Measurements from ENCODE around the gene AIG1.

The AIG1 gene

GRCh38 chr6:143183666-143184065 is 123.0 kb downstream of the AIG1 start:
- DNase-seq, result no peak
- Histone ChIP-seq H3K27ac (no peak overlapping the region), H3K4me3 (ENCODE audit: low read depth, low read length) (no peak overlapping the region), H3K36me3 (replicated peaks) (no peaks in the 10 kb centered on the region), H3K27me3 (replicated peaks) (no peaks in the 10 kb centered on the region)
- TF ChIP-seq CTCF (IDR thresholded peaks at IDR 0.05; ENCODE audit: low read depth, low read length, missing control alignments), result no peak
- in situ Hi-C loops (cut with HindIII; ENCODE audit: low pct_ligation_motif_present, low sequenced_read_pairs), result no loop called here

GRCh38 chr6:143185288-143185687 is 124.6 kb downstream of the AIG1 start:
- Histone ChIP-seq H3K27ac (no peak overlapping the region), H3K36me3 (replicated peaks) (no peaks in the 10 kb centered on the region), H3K27me3 (replicated peaks) (no peaks in the 10 kb centered on the region), H3K4me3 (ENCODE audit: low read depth, low read length) (no peak overlapping the region)
- DNase-seq, result no peak
- in situ Hi-C loops (cut with HindIII; ENCODE audit: low pct_ligation_motif_present, low sequenced_read_pairs), result no loop called here
- no peak for TF ChIP-seq CTCF (IDR thresholded peaks at IDR 0.05; ENCODE audit: low read depth, low read length, missing control alignments)

- in situ Hi-C loops (cut with HindIII; ENCODE audit: low pct_ligation_motif_present, low sequenced_read_pairs), result no loop called here
- Histone ChIP-seq H3K4me3 (ENCODE audit: low read depth, low read length) (no peak overlapping the region), H3K36me3 (replicated peaks) (no peaks in the 10 kb centered on the region), H3K27ac (peak overlapping the region; percentile 17), H3K27me3 (replicated peaks) (no peaks in the 10 kb centered on the region)
- TF ChIP-seq CTCF (IDR thresholded peaks at IDR 0.05; ENCODE audit: low read depth, low read length, missing control alignments), result no peak
- peak; percentile 68 for DNase-seq
Observed at GRCh38 chr6:143187238-143187923, 126.7 kb downstream of the AIG1 start.

- in situ Hi-C loops (cut with HindIII; ENCODE audit: low pct_ligation_motif_present, low sequenced_read_pairs), result no loop called here
- Histone ChIP-seq H3K27me3 (replicated peaks) (no peaks in the 10 kb centered on the region), H3K4me3 (ENCODE audit: low read depth, low read length) (no peak overlapping the region), H3K36me3 (replicated peaks) (no peaks in the 10 kb centered on the region), H3K27ac (no peak overlapping the region)
- no peak for DNase-seq
- no peak for TF ChIP-seq CTCF (IDR thresholded peaks at IDR 0.05; ENCODE audit: low read depth, low read length, missing control alignments)
Observed at GRCh38 chr6:143188292-143188691, 127.6 kb downstream of the AIG1 start.

- TF ChIP-seq CTCF (IDR thresholded peaks at IDR 0.05; ENCODE audit: low read depth, low read length, missing control alignments), result no peak
- Histone ChIP-seq H3K36me3 (replicated peaks) (no peaks in the 10 kb centered on the region), H3K27me3 (replicated peaks) (no peaks in the 10 kb centered on the region), H3K27ac (no peak overlapping the region), H3K4me3 (ENCODE audit: low read depth, low read length) (no peak overlapping the region)
- DNase-seq, result no peak
- in situ Hi-C loops (cut with HindIII; ENCODE audit: low pct_ligation_motif_present, low sequenced_read_pairs), result no loop called here
Observed at GRCh38 chr6:143191361-143191760, 130.7 kb downstream of the AIG1 start.

GRCh38 chr6:143192766-143193165 is 132.1 kb downstream of the AIG1 start:
- no peaks in the 10 kb centered on the region for H3K36me3 ChIP-seq (replicated peaks)
- H3K27me3 ChIP-seq (replicated peaks), result no peaks in the 10 kb centered on the region
- no peak overlapping the region for H3K4me3 ChIP-seq (ENCODE audit: low read depth, low read length)
- no peak for TF ChIP-seq CTCF (IDR thresholded peaks at IDR 0.05; ENCODE audit: low read depth, low read length, missing control alignments)
- DNase-seq, result no peak
- H3K27ac ChIP-seq, result no peak overlapping the region
- in situ Hi-C loops (cut with HindIII; ENCODE audit: low pct_ligation_motif_present, low sequenced_read_pairs), result no loop called here

Data from brain microvascular endothelial cell (primary cell).